Stimulated activated CD8-positive, alpha-beta memory T cell treated with anti-CD3 and anti-CD28 coated beads, Interleukin-12 subunit alpha, Interleukin-12 subunit beta, amount 100 ng/mL, for 24 hours (primary cell): ENCODE data around the gene ARHGAP26.
"Not testable (repeated sequence)": the region's sequence is repeated elsewhere in the genome, so short reads cannot be mapped to it uniquely, and the experiment has no call there.

Experiments
- DNase-seq: peaks from one replicate; pipeline ENCODE4 v3.0.0-alpha.2; 2020; ENCODE audit errors: extremely low read depth

The ARHGAP26 gene

DNA sequence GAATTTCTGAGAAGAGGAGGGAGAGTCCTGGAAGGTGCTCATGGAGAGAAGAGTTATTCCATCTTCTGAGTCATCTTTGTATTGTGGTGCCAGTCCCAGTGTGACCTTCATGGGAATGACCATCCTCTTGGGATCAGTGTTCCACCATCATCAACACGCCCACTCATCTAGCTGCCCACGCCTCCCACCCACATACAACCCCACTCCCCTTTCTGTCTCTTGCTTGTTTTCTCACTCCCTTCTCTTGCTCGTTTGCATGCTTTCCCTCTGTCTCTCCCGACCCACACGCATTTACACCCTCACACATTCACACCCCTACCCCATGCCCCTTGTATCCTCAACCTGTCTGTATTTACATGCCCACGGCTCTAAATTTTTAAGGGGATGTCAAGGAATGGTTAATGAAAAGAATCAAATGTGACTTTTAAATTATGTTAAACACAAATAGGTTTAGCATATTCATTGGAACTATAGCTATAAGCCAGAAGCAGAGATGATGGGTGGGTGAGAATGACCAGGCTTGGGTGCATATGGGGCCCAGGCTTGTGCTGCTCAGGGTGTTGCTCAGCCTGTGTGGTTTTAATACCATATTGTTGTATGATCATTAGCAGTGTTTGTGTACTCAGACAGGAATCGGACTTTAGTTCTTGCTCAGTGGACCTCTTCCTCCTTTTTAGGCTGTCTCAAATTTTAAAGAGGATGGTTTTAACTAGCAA lies 160.4 kb downstream of the ARHGAP26 start:
- no peak for DNase-seq

DNA sequence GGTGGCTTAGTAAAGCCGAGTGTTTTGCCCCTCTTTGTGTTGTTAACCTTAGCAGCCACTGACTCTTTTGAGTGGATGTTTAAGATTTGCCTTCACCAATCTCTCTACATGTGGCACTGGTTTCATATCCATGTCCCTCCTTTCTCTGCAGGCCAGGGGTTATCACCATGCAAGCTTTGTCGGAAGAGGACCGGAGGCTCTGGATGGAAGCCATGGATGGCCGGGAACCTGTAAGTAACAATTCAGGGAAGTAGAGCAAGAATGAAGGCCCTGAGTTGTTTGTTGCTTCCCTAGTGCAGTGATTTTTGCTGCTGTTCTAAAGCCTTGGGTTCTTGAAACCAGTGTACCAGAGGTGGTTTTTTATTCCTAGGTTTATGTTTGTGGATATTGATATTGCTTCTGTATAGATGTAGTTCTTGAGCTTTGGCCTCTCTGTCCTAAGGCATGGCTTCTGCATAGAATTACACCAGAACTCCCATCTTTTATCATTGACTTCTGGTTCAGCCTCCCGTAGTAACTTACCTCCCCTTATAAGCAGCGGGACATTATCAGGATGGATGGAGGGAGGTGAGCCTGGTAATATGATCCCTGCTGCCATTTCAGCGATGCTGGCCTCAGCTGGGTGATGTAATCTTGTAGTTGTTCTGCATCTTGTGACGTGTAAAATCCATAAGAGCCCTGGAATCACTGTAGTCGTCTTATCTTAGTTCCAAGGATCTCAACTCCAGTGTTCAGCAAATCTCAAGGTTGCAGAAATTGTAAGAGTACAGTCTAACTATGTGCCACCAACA lies 161.9 kb downstream of the ARHGAP26 start:
- DNase-seq = no peak

DNA sequence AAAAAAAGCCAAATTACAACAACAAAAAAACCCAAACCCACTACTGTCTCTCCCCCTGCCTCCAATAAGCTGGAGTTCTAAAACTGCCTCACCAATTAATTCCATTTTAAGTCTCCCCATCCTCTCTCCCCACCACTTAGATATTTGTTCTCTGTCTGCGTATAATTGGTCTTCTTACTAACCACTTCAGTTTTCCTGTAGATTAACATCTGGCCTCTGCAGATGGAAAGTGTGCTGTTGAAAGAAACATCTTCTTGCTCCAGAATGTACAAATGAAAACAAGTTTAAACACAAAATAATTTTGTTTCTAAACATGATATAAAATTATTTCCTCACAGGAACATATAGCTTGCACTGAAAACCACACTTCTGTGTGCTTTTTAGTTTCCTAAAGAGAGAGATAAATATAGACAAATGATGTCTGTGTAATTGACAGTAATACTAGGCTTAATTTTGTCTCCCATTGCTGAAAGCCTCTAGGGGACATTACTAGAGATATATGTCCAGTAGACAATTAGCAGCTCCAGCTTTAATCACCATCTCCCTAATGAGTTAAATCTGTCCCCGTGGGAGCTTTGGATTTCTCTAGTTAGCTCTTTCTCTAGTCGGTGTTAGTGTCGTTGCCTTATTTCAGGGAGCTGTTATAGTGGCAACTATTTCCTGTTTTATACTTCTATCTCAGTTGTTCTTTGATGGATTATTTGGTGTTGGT lies 164.0 kb downstream of the ARHGAP26 start:
- DNase-seq = no peak

DNA sequence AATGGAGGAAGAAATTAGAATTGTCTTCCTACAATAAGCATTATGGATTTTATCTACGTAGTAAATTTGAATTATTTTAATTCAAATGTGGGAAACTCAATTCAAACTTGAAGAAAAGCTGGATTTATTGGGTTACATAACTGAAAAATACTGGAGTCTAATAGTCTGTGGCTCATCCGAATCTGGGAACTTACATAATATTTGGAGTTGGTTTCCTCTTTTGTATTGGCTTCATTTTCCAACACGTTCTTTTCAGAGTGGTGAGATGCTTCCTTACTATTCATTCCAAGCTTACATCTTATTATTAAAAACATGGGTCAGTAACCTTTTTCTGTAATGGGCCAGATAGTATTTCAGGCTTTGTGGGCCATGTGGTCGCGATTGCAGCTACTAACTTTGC lies 164.8 kb downstream of the ARHGAP26 start:
- no peak for DNase-seq

DNA sequence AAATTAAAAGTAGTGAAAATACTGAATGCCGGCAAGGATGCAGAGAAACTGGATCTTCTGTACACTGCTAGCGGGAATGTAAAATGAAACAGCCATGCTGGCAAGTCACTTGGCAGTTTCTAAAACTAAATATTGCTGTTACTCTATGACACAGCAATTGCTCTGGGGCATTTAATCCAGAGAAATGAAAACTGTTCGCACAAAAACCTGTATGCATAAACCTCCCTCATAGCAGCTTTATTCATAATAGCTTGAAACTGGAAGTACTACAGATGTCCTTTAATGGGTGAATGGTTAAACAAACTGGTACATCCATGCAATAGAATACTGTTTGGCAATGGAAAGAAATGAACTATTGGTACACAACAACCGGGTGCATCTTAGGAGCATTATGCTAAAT lies 167.2 kb downstream of the ARHGAP26 start:
- no peak for DNase-seq

DNA sequence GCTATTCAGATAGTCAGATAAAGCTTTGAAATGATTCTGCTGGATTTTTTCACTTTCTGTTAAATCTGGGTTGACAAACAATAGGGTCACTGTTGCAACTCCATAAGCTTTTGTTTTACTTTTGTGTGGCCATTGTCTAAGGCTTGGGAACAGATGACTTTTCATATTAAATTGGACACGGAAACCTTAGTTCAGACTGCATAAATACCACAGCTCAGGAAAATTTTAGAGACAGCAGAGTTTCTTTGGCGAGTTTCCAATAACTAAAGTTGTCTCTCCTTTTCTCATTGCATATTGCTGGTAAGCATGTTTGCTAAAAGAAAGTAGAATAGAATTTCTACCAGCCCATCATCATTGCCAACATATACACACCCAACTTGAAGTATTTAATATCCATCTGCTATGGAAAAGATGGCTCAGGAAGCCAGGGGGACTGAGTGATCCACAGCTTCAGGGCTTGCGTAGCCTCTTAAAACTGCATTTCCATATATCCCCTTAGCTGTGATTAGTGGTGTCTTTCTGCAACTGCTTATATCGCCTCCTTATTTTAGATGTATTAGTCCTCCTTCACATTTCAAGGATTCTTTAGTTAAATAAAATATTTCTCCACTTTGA lies 168.2 kb downstream of the ARHGAP26 start:
- no peak for DNase-seq

DNA sequence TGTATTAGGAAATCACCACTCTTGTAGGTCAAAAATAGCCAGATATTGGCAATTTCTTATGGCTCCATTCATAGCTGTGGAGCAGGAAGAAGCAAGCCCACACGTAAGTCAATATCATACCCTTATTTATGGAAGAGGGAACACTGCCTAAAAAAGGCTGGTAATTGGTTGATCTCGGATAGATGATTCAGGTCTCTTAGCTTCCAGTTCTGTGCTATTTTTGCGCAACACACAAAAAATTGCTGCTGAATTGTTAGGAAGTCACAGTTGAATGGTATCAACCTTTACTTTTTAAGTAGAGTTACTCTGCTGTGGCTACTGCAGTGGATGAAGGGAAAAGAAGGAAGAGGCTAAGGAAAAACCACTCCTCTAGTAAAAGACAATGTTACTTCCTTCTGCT lies 168.8 kb downstream of the ARHGAP26 start:
- DNase-seq = no peak

DNA sequence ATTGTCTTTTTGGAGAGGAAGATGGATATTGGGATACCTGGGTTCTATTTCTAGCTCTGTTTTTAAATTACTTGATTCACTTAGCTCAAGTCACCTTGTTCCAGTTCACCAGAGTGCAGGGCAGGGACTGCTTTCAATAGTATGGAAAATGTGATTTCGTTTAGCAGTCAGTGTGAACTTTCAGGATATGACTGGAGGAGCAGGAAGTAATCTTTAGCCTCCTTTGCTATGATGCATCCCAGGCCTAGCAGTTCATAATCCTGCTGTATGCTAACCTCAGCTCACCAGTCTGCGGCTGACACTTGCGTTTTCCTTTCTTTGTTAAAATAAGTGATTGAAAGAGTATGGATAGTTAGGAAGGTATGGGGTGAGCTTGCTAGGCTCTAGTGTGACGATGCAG lies 169.7 kb downstream of the ARHGAP26 start:
- DNase-seq = no peak

DNA sequence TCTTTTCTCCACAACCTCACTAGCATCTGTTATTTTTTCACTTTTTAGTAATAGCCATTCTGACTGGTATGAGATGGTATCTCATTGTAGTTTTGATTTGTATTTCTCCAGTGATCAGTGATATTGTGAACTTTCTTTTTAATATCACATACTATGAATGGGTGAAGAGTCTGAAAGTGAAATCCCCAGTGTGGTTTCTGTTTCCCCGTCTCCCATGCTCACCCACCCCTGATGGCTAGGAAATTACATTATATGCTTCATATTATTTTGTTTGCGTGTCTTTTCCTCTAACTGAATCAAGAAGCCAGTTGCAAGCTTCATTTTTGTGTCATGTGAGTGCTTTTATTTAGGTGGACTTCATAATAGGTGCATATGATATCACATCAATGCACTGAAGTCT lies 171.1 kb downstream of the ARHGAP26 start:
- no peak for DNase-seq

DNA sequence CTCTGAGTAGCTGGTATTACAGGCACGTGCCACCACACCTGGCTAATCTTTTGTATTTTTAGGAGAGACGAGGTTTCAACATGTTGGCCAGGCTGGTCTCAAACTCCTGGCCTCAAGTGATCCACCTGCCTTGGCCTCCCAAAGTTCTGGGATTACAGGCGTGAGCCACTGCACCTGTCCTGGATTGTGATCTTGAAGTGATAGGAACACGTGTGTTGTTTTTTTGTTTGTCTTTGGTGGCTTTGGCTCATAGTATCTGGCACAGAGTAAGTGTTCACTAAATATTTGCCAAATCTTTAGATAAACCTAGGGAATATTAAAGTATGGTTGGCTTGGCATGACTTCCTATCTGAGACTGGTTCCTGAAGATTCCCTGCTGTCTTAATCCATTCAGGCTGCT lies 172.7 kb downstream of the ARHGAP26 start:
- no peak for DNase-seq

DNA sequence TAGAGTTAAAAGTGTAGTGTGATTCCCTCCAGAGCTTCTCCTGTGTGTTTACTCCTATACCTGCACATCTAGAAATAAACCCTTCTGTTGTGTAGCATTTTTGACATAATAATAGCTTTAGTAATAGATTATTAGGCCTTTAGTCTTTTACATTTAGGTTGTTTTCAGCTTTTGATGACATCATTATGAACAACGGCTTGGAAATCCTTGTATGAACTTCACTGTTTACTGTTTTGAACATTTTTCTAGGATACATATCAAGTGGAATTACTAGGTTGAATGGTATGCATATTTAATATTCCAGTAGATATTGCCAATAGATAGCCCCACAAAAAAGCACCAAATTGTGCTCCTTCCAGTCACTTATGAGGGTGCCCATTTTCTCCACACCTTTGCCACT lies 174.0 kb downstream of the ARHGAP26 start:
- DNase-seq = no peak

DNA sequence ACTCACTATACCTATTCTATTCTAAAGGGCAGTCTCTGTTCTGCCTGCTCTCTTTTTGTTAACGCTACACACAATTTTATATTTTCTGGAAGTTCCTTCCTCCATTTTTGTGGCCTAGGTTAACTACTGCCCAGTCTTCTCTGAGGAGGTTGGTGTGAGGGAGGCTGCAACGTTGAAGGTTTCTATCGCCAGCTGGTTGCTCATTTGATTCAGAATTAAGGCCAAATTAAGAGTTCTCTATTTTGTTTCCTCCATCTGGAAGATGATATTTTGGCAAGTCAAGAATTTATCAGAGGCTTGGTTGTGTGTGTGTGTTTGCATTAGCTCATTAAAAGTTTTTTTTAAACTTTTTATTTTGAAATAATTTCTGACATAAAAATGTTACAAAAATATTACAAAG lies 175.1 kb downstream of the ARHGAP26 start:
- no peak for DNase-seq

DNA sequence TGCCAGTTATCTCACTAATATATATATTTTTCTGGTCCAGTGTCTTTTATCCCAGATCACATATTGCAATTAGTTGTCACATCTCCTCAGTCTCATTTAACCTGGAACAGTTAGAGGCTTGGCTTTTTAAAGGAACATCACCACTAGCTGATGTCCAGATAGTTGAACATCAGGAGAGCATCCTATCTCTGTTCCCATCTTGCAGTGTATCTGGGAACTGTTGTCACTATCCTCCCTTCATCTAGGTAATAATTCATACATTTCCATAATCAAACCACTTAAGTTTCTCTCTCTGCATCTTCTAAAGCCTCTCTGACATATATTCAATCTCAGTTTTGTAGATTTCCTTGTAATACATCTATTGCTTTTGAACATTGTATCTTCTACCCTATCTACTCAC lies 175.7 kb downstream of the ARHGAP26 start:
- no peak for DNase-seq

DNA sequence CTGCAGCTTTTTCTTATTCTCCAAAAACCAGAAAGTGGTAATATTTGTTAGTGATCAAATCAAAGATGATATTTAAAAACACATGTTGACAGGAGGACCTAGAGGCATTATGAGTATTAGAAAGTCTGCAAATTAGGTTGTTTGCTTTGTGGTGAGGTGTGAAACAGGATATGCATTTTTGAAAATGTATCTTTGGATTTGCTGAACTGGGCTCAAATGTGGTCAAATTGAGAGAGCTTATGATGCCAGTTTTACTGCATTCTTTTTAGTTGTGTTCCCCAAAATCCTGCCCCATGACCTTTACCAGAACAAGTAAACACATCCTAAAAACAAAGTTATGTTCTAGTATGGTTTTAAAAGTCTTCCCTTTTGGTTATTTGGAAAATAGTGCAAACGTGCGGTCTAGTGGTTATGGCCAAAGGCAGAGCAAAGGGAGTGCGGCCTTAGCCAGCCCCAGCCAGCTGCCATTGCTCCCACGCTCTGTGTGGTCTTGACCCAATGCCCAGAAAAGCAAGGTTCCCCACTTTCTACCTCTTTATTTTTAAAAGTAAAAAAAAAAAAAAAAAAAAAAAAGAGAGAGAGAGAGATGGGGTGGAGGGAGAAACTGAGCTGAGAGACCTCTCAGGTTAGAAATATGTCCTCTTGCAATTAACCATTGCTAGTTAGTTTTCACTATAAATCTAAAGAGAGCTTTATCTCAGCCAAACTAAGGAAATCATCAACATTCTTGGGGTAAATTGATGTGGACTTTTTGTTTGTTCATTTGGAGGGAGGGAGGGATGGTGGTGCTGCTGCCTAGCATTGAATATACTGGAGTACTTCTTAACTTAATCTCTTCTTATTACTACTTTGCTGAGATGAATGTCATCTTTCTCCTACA lies 176.6 kb downstream of the ARHGAP26 start:
- no peak for DNase-seq

DNA sequence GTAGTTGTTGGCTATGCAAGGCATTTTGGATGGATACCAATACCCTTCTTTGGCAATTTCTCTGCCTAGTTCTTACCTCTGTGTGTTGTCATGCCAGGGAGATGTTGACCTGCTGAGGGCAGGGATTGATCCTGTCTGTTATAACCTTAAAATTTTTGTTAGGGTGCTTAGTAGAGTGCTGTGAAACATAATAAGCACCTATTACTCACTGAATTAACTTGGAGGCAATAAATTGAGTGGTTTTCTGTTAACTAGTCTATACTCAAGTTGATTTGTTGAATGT lies 177.2 kb downstream of the ARHGAP26 start:
- no peak for DNase-seq

DNA sequence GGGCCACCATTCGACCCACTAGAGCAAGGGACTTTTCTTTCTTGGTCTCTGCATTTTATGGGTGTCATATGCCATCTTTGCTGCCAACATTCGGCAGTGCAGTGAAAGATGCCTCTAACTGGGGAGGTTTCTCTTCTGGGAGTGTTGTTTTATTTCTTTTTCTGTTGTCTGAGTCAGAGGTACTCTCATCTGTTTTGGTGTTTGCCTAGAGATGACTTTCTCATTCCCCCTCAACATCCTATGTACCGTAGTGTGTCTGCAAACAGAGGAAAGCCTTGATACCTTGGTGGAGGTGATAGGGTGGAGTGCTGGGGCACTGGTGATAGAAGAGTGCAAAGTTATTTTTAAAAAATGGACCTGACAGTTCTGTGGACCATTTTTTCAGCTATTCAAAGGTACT lies 182.1 kb downstream of the ARHGAP26 start:
- DNase-seq = no peak

DNA sequence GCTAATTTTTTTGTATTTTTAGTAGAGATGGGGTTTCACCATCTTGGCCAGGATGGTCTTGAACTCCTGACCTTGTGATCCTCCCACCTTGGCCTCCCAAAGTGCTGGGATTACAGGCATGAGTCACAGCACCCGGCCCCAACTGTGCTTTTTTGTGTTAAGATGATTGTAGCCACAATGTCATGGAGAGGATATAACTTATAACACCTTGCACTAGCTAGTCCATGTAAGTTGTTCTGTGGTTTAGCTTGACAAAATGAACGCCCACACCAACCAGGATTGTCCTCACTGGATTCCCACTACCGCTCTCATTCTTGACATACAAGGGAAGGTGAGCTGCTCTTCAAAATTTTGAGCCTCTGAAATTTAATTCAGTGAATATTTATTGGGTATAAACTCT lies 182.7 kb downstream of the ARHGAP26 start:
- DNase-seq = not testable (repeated sequence)

DNA sequence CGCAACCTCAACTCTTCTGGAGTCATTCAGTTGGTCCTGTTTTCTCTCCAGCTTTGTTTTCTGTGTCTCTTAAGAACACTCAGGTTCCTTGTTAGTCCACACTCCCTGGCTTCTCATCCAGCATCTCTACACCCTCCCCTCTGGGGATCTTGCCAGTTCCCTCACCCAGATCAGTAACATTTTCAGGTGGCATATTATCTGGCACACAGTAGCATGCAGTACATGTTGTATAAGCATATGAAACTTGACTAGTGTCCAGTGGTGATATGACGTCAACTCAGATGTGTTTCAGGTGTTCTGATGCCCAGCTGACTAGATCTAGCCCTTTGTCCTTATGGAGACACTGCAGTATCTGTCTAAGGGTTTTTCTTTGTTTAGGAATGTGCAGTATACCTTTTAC lies 184.3 kb downstream of the ARHGAP26 start:
- no peak for DNase-seq

DNA sequence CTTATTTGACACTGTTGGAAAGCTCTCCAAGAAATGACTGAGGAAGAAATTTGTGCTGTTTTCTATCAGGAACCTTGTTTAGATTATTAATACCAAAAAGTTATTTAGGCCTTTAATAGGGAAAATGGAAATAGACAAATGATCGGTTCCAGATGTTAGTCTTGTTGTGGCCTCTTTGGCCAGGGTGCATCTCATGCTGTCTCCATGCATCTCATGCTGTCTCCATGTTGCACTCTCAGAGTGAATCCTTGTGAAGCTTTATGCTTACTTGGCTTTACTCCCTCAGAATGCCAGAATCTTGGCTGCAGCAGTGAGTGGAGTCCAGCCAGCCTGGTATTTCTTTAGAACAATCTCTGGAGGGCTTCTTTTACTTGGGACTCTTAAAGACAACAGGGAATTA lies 185.5 kb downstream of the ARHGAP26 start:
- DNase-seq = no peak

DNA sequence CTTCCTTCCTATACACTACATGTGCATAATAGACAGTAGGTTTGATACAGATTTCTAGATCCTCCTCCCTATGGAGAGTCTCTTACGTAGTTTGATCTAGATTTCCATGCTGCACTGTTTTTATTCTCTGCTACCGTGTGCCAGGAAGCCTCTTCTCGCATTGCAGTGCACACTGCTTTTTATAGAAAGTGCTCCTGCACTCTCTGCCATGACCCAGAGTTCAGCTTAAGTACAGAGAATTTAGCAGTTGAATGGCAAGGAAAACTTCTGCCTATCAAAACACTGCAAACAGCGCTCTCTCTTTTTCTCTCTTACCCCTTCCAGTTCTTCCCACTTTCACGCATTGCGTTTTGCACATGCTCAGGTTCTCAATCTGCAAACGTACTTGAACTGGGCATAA lies 187.4 kb downstream of the ARHGAP26 start:
- no peak for DNase-seq

DNA sequence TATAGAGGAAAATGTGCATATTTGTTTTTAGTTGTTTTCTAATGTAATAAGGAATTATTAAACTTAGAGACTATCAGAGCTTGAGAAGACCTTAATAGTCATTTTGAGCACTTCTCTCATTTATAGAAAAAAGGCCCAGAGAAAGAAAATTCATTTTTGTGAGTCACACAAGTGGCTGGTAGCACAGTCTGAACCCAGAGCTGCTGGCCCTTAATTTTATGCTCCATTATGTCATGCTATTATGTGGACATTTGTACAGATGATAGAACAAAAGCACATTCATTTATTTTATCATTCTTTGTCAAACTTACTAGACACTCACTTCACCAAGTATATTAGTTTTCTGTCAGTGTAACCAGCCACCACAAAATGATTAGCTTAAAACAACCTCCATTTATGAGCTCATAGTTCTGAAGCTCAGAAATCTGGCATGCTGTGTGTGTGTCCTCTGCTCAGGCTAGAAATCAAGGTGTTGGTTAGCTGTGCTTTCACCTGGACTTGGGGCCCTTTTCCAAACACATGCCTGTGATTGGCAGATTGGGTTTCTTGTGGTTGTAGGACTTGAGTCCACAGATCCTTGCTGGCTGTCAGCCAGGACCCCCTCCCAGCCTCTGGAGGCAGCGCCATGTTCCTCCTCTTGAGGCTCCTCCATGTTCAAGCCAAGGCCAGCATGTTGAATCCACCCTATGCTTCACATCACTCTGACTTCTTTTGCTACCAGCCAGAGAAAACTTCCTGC lies 188.9 kb downstream of the ARHGAP26 start:
- DNase-seq = no peak
